ENCODE data around the gene CALHM1.

The CALHM1 gene

DNA sequence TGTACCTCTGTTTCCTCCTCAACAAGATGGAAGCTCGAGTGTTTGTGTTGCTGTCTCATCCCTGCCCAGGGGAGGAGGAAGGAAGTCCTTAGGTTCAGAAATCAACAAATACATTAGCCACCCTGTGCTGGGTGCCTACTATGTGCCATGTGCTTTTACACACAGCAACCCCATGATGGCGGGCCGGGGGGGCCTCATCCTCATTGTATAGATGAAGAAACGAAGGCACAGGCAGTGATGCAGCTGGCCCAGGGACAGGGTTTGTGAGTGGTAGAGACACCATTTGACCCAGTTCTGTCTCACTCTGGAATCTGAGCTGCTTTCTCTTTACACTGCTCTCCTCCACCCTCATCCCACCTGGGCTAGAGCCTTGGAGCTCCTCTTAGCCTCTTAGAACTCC, 4.7 kb downstream of the CALHM1 start:
- TF ChIP-seq, protein P1, sequence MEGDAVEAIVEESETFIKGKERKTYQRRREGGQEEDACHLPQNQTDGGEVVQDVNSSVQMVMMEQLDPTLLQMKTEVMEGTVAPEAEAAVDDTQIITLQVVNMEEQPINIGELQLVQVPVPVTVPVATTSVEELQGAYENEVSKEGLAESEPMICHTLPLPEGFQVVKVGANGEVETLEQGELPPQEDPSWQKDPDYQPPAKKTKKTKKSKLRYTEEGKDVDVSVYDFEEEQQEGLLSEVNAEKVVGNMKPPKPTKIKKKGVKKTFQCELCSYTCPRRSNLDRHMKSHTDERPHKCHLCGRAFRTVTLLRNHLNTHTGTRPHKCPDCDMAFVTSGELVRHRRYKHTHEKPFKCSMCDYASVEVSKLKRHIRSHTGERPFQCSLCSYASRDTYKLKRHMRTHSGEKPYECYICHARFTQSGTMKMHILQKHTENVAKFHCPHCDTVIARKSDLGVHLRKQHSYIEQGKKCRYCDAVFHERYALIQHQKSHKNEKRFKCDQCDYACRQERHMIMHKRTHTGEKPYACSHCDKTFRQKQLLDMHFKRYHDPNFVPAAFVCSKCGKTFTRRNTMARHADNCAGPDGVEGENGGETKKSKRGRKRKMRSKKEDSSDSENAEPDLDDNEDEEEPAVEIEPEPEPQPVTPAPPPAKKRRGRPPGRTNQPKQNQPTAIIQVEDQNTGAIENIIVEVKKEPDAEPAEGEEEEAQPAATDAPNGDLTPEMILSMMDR (IDR thresholded peaks at IDR 0.05; ENCODE audit: insufficient read depth, low read depth, low read length, missing control alignments) = no peak
- no peak overlapping the region for H3K4me3 ChIP-seq (ENCODE audit: low read length)
- DNase-seq (ENCODE audit: low read depth) = no peak

DNA sequence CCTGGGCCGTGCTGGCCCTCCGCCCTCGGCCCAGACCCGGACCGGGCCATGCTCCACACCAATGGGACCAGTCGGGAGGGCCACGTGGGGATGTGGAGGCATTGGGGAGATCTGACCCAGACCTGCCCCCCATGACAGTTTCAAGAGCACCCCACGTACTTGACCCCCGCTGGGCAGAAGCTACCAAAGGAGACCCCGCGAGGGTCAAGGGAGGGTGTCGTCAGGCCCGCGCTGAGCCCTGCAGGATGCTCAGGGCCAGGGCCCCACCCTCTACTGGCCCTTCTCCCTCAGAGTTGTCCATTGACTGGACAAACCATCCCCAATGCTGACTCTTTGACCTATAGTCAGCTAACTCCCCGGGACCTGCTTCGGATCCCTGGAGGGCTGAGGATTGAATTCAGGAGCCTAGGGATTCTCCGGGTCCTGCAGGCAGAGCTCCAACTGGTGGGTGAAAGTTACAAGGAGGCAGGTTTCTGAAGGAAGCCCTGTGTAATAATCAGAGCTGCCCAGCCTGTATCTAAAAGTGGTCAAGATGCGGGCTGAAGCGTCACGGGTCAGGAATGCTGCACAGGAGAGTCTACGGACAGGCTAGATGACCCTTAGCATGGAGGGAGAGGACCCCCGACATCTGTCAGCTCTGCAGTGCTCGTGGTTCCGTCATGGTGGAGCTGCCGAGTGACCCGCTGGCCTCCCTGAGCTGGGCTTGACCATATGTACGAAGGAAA, 6.0 kb downstream of the CALHM1 start:
- no peak for DNase-seq (ENCODE audit: low read depth)
- H3K4me3 ChIP-seq (ENCODE audit: low read length) = peak overlapping the region; percentile 34
- TF ChIP-seq, protein P1 (IDR thresholded peaks at IDR 0.05; ENCODE audit: insufficient read depth, low read depth, low read length, missing control alignments) = no peak

- DNase-seq (ENCODE audit: low read depth) = peak; percentile 54
- TF ChIP-seq, protein P1 (IDR thresholded peaks at IDR 0.05; ENCODE audit: insufficient read depth, low read depth, low read length, missing control alignments) = no peak
Observed at GRCh38 chr10:103451831-103452505, 6.7 kb downstream of the CALHM1 start, which contains the start of gene CALHM2. TSS of gene CALHM2 (minus strand) at chr10:103452370. CDS start at chr10:103449941, 2,429 bp downstream.

DNA sequence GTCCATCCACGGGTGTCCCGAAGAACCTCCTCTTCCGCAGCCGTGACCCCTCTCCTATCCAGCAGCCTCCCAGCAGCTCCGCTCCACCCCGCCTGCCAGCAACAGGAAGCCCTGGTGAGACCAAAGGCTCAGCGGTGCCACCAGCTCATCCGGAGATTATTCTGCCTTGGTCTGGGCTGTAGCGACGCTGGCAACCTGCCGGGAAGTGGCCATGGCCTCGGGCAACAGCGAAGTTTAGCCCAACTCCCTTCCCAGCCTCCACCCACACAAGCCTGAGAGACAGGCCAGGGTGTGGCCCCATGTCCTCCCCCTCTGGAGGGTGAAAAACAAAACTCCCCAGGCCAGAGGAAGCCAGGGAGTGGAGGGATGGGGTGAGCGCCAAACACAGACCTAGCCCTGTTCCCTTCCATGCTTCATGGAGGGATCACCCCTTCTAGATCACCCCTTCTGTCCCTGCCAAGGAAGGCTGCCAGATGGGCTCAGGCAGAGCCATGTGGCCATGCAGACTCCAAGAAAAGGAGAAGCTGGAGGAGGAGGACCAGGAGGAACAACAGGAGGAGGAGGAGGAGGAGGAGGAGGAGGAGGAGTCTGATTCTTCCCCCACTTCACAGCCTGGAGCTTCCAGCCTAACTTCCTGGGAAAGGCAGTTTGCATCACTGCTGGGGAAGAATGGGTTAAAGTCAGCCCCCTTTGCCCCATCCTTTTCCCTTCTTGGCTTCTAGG, 7.4 kb downstream of the CALHM1 start:
- TF ChIP-seq, protein P1 (IDR thresholded peaks at IDR 0.05; ENCODE audit: insufficient read depth, low read depth, low read length, missing control alignments) = no peak
- peak overlapping the region; percentile 34 for H3K4me3 ChIP-seq (ENCODE audit: low read length)
- DNase-seq (ENCODE audit: low read depth) = peak; percentile 40

More at GRCh38 chr10:103451831-103452505, 6.7 kb downstream of the CALHM1 start, which contains the start of gene CALHM2:
- peak within 1 kb of the TSS; percentile 34 for H3K4me3 ChIP-seq (ENCODE audit: low read length)

- DNase-seq (ENCODE audit: low read depth) = no peak
- no peak overlapping the region for H3K4me3 ChIP-seq (ENCODE audit: low read length)
- TF ChIP-seq, protein P1 (IDR thresholded peaks at IDR 0.05; ENCODE audit: insufficient read depth, low read depth, low read length, missing control alignments) = no peak
Observed at GRCh38 chr10:103450201-103450695, 8.5 kb downstream of the CALHM1 start.

DNA sequence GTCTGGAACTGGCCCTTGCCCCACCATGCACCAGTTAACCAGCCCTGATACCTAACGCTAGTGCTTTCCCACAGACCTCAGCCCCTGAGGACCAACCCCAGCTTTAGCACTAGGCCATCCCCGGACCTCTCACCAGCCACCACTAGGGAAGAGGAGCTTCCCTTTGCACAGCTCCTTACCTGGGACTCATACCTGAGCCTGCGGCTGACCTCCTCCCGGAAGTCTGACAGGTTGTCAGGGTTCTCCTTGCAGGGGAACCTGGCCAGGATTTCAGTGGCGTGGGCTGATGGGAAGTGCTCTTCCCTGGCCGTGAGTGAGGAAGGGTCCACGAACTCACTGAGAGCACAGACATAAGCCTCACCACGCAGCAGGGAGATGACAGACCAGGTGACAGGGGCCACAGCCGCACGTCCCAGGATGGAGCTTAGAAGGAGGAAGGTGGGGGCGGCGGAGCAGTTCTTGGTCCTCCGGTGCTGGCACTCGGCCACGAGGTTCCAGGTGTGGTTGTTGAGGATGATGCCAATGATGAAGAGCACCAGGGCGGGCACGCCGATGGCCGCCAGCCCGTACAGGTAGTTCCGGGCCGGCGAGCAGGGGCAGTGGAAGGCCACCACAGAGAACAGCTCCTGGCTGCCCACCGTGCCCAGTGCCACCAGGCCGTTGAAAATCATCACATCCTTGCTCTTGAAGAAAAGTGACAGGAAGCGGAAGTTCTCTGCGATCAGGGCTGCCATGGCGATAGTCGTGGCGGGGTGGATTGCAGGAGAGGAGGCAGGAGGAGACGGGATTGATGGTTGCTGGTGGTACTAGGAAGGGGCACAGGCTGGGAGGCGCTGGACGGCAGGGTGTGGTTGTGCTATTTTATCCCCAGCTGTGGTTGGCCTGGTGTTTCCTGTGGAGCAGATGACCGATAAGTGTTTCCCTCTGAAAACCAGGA, 9.2 kb downstream of the CALHM1 start:
- no peak overlapping the region for H3K4me3 ChIP-seq (ENCODE audit: low read length)

More for the DNA sequence above, 9.2 kb downstream of the CALHM1 start:
- TF ChIP-seq, protein P1 (IDR thresholded peaks at IDR 0.05; ENCODE audit: insufficient read depth, low read depth, low read length, missing control alignments) = no peak
- no peak for DNase-seq (ENCODE audit: low read depth)
